ENCODE data around the gene SNX27. TPM values are rescaled to one million over a fixed set of nuclear protein-coding genes. Genes with fewer than 3 reads are reported as not detected.

SNX27 gene
- total and polyA plus RNA-seq, 2 donors (not counting 1 experiment from before 2014, with no cell fraction given): 29.5 to 38.1 TPM

GRCh38 chr1:151673407-151673806 lies 61.6 kb downstream of the SNX27 start:
- TF ChIP-seq CTCF (conservative IDR thresholded peaks at IDR 0.05 in 1 of 2, IDR thresholded peaks at IDR 0.05 in 1 of 2; ENCODE audit: low read depth in 1 of 2, low read length in 2 of 2): no peak
- Histone ChIP-seq H3K79me2 (ENCODE audit: control insufficient read depth, insufficient read depth, low read length) (no peaks in the 10 kb centered on the region), H3K36me3 (ENCODE audit: control insufficient read depth, insufficient read depth, low read length) (no peaks in the 10 kb centered on the region)

GRCh38 chr1:151680391-151680790 lies 68.5 kb downstream of the SNX27 start:
- H3K4me3 ChIP-seq (replicated peaks in 1 of 4; ENCODE audit: control extremely low read depth in 1 of 4, insufficient read depth in 1 of 4, low read depth in 3 of 4, low read length in 4 of 4): no peak overlapping the region
- DNase-seq (ENCODE audit: low read depth in 2 of 2): peak in 1 of 2 donors; percentile 59
- no peak overlapping the region for H3K4me2 ChIP-seq (ENCODE audit: extremely low read depth, insufficient read depth, low read length)
- no peaks in the 10 kb centered on the region for H4K20me1 ChIP-seq (ENCODE audit: control insufficient read depth, extremely low read depth, insufficient read depth, low read length)
- no peak overlapping the region for H3K9ac ChIP-seq (ENCODE audit: insufficient read depth, low read length)
- H3K9me3 ChIP-seq (ENCODE audit: control insufficient read depth, insufficient read depth, low read depth, low read length): no peaks in the 10 kb centered on the region
- H3K4me1 ChIP-seq (ENCODE audit: control insufficient read depth, extremely low read depth, insufficient read depth, low read length): no peaks in the 10 kb centered on the region
- no peaks in the 10 kb centered on the region for H3K27me3 ChIP-seq (ENCODE audit: control insufficient read depth, insufficient read depth, low read length)
- TF ChIP-seq EZH2 (IDR thresholded peaks at IDR 0.05; ENCODE audit: low read length, missing control alignments) (no peak), CTCF (conservative IDR thresholded peaks at IDR 0.05 in 1 of 2, IDR thresholded peaks at IDR 0.05 in 1 of 2; ENCODE audit: low read depth in 1 of 2, low read length in 2 of 2) (no peak)
- no peaks in the 10 kb centered on the region for H3K36me3 ChIP-seq (ENCODE audit: control insufficient read depth, insufficient read depth, low read length)
- H3K27ac ChIP-seq (ENCODE audit: insufficient read depth, low read length): no peak overlapping the region
- H2AFZ ChIP-seq (ENCODE audit: low read length): no peak overlapping the region
- H3K79me2 ChIP-seq (ENCODE audit: control insufficient read depth, insufficient read depth, low read length): no peaks in the 10 kb centered on the region

More at GRCh38 chr1:151673407-151673806, 61.6 kb downstream of the SNX27 start:
- H3K4me3 ChIP-seq (replicated peaks in 1 of 4; ENCODE audit: control extremely low read depth in 1 of 4, insufficient read depth in 1 of 4, low read depth in 3 of 4, low read length in 4 of 4): no peak overlapping the region
- no peak for DNase-seq (ENCODE audit: low read depth in 2 of 2)
- H3K4me2 ChIP-seq (ENCODE audit: extremely low read depth, insufficient read depth, low read length): no peak overlapping the region
- no peaks in the 10 kb centered on the region for H3K4me1 ChIP-seq (ENCODE audit: control insufficient read depth, extremely low read depth, insufficient read depth, low read length)
- no peaks in the 10 kb centered on the region for H4K20me1 ChIP-seq (ENCODE audit: control insufficient read depth, extremely low read depth, insufficient read depth, low read length)
- H3K27ac ChIP-seq (ENCODE audit: insufficient read depth, low read length): no peak overlapping the region
- H3K9me3 ChIP-seq (ENCODE audit: control insufficient read depth, insufficient read depth, low read depth, low read length): no peaks in the 10 kb centered on the region
- H3K9ac ChIP-seq (ENCODE audit: insufficient read depth, low read length): no peak overlapping the region
- no peaks in the 10 kb centered on the region for H3K27me3 ChIP-seq (ENCODE audit: control insufficient read depth, insufficient read depth, low read length)
- H2AFZ ChIP-seq (ENCODE audit: low read length): no peak overlapping the region

- Histone ChIP-seq H4K20me1 (ENCODE audit: control insufficient read depth, extremely low read depth, insufficient read depth, low read length) (no peaks in the 10 kb centered on the region), H3K4me1 (ENCODE audit: control insufficient read depth, extremely low read depth, insufficient read depth, low read length) (no peaks in the 10 kb centered on the region), H3K9me3 (ENCODE audit: control insufficient read depth, insufficient read depth, low read depth, low read length) (no peaks in the 10 kb centered on the region), H3K9ac (ENCODE audit: insufficient read depth, low read length) (no peak overlapping the region), H3K4me3 (replicated peaks in 1 of 4; ENCODE audit: control extremely low read depth in 1 of 4, insufficient read depth in 1 of 4, low read depth in 3 of 4, low read length in 4 of 4) (no peak overlapping the region), H2AFZ (ENCODE audit: low read length) (no peak overlapping the region), H3K36me3 (ENCODE audit: control insufficient read depth, insufficient read depth, low read length) (no peaks in the 10 kb centered on the region), H3K27me3 (ENCODE audit: control insufficient read depth, insufficient read depth, low read length) (no peaks in the 10 kb centered on the region), H3K79me2 (ENCODE audit: control insufficient read depth, insufficient read depth, low read length) (no peaks in the 10 kb centered on the region), H3K4me2 (ENCODE audit: extremely low read depth, insufficient read depth, low read length) (peak overlapping the region; percentile 11), H3K27ac (ENCODE audit: insufficient read depth, low read length) (no peak overlapping the region)
- no peak for TF ChIP-seq CTCF (conservative IDR thresholded peaks at IDR 0.05 in 1 of 2, IDR thresholded peaks at IDR 0.05 in 1 of 2; ENCODE audit: low read depth in 1 of 2, low read length in 2 of 2)
- TF ChIP-seq EZH2 (IDR thresholded peaks at IDR 0.05; ENCODE audit: low read length, missing control alignments): no peak
- DNase-seq (ENCODE audit: low read depth in 2 of 2): peak; percentile 82 to 94
Observed at GRCh38 chr1:151680826-151681225, 69.0 kb downstream of the SNX27 start.

Measured in fibroblast of lung (primary cell).